ENCODE data around the gene XKR7.
"Not testable (repeated sequence)": the region's sequence is repeated elsewhere in the genome, so short reads cannot be mapped to it uniquely, and the experiment has no call there.

XKR7 gene

DNA sequence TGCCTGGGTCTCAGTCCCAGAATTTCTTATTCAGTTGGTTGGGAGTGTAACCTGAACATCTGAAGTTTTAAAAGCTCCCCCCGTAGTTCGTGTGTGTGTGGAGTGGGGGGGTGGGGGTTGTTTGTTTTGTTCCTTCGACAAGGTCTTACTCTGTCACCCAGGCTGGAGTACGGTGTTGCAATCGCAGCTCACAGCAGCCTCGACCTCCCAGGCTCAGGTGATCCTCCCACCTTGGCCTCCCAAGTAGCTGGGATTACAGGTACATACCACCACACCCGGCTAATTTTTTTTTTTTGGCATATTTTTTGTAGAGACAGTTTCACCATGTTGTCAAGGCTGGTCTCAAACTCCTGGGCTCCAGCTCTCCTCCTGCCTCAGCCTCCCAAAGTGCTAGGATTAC, 45.4 kb downstream of the XKR7 start:
- DNase-seq (ENCODE audit: low read depth): no peak

DNA sequence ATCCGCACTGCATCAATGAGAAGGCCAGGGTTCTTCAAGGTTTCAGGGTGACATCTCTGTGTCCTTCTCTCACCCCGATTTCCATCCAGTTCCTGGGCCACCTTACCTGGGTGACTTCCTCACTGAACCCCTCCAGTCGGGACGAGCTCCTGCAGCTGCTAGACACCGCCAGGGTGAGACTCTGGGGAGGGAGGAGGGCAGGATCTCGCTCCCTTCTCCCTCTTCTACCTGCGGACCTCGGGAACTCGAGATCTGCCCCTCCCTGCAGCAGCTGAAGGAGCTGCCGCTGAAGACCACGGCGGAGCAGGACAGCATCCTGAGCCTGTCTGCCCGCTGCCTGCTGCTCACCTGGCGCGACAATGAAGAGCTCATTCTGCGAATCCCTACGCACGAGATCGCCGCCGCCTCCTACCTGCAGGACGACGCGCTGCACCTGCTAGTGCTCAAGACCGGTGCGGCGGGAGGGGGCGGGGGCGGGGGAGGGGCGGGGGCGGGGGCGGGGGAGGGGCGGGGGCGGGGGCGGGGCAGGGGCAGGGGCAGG, 49.8 kb downstream of the XKR7 start:
- no peak for DNase-seq (ENCODE audit: low read depth)

DNA sequence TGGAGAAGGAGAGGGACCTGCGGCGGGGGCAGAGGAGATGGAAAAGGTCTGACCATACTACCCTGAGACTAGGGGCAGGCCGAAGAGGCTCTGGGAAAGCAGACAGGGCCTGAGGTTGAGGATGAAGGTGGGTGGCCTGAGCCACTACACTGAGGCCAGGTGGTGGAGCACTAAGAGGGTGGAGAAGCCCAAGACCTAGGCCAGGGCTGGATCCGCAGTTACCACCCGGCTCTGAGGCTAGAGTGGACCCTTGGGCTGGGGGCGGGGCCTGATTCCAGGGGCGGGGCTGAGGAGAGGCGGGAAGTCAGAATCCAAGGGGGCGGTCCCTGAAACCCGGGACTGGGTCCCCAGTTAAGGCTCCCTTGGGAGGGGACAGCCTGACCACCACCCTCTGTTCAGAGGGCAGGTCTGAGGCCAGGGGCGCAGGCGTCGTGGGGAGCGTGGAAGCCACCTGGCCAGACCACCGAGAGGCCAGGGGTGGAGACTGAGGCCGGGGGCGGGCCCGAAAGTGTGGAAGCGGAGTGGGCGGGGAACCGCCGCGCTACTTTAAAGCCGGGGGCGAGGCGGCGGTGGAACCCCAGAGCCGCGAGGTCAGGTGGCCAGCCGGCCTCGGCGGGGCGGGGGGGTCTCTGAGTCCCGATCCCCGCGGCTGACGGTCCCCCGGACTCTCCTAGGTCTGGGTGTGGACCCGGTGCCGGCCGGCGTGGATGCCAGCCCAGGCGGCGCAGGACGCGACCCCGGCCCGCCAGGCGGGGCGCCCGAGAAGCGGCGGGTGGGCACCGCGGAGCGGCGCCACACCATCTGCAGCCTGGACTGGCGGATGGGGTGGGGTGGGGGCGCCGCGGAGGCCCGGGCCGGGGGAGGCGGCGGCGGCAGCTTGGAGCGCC, 50.6 kb downstream of the XKR7 start:
- no peak for DNase-seq (ENCODE audit: low read depth)

DNA sequence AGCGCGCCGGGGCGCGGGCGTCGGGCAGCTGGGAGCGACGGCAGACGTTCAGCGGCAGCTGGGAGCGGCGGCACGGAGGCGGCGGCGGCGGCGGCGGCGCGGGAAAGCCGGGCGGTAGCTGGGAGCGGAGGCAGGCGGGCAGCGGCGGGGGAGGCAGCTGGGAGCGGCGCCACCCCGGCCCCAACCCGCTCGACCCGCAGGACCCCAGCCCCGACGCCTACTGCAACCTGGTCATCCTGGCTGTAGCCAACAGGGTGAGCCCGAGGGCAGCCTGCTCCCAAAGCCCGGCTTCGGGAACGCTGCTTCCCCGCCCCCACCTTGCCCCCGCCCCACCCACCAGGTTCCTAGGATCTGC, 51.2 kb downstream of the XKR7 start:
- no peak for DNase-seq (ENCODE audit: low read depth)

DNA sequence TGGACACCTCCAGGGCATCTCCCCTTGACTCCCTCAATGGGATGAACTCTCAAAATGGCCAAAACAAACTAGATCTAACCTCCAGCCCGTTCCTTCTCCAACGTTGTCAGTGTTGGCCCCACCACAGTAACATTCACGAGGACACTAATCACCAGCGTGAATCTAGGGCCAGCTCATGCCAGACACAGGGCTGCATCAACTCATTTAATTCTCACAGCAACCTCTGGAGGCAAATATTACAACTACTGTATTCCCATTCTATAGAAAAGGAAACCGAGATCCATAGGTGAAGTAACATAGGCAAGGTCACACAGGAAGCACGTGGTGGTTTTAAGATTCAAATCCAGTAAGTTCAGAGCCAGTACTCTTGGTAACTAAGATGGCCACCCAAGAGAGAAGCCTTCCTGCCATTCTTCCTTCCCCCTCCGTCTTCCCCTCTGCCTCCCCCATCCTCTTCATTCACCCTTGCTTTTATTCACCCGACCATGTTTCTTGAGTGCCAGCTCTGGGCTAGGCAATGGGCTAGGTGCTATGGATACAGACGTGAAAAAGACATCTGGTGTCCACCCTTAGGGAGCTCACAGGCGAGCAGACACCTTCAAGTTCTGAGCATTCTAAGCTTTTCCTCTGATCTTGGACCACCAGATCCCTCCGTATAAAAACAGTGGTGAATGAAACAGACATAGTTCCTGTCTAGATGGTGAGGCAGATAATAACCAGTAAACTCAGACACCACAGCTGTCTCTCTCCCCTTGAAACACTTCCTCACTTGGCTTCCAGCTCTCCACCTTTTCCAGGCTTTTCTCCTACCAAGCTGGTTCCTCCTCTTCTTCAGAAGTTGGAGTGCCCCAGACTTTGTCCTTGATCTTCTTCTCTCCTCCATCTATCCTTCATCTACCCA, 51.9 kb downstream of the XKR7 start:
- DNase-seq (ENCODE audit: low read depth): no peak

DNA sequence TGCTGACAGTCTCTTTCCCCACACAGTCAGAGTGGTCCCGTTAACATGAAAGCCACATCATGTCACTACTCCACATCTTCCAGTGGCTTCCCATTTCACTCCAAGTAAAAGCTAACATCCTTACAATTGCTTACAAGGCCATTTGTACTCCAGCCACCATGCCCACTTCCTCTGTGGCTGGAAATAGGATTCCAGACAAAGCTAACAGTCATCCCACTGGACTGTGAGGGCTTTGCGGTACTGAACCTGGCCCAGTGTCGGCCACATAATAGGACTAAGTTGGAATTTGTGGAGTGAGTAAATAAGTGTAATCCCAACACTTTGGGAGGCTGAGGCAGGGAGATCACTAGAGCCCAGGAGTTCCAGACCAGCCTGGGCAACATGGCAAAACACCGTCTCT, 53.1 kb downstream of the XKR7 start:
- no peak for DNase-seq (ENCODE audit: low read depth)

DNA sequence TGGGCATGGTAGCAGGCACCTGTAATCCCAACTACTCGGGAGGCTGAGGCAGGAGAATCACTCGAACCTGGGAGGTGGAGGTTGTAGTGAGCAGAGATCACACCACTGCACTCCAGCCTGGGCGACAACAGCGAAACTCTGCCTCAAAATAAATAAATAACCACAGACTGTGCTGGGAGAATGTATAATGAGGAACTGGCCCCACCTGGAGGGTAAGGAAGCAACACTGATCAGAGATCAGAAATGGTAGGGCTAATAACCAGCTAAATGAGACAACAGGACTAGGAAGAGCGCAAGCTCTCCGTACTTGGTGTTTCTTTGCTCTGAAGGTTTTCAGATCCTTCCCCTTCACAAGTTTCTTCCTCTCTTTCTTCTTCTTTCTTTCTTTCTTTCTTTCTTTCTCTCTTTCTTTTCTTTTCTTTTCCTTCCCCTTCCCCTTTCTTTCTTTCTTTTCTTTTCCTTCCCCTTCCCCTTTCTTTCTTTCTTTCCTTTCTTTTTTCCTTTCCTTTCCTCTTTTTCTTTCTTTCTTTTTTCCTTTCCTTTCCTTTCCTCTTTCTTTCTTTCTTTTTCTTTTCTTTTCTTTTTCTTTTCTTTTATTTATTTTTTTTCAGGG, 56.8 kb downstream of the XKR7 start:
- no peak for DNase-seq (ENCODE audit: low read depth)

DNA sequence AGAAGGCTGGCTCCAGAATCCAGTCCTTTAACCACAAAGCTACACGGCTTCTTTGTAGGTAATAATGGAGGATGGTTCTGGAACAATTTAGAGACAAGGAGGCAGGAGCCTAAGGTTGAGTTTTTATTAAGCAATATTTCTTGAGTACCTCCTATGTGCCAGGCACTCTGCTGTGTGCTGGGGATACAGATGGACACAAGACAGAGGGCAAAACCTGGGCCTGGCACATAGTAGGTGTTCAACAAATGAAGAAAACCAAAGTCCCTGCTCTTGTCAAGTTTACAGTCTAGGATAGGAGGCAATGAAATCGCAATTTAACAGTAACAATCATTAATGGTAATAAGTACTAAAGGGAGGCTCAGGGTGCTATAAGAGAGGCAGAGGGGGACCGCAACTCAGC, 59.7 kb downstream of the XKR7 start:
- no peak for DNase-seq (ENCODE audit: low read depth)

DNA sequence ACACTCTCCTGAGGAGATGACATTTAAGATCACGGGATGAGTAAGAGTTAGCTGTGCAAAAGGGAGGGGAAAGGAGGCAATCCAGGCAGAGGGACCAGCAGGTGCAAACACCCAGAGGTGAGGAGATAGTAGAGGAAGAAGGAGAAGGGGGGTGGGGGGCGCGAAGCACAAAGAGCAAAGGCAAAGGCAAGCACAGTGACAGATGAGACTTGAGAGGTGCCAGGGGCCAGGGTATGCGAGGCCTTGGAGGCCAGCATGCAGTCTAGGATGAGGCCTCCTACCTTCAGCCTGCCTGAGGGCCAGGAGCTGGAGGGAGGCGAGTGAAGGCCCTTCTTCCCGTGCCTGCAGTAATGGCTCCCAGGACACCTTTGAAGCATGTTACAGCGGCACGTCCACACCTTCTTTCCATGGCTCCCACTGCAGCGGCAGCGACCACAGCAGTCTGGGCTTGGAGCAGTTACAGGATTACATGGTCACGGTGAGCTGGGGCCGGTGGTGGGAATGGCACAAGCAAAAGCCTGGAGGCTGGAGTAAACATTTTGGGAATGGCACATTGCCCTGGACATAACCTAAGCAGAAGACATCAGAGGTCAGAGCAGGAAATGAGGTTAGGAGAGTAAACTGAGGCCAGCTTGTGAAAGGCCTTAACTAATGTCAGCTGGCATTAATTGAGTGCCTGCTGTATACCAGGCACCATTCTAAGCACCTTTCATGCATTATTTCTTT, 60.9 kb downstream of the XKR7 start:
- no peak for DNase-seq (ENCODE audit: low read depth)

DNA sequence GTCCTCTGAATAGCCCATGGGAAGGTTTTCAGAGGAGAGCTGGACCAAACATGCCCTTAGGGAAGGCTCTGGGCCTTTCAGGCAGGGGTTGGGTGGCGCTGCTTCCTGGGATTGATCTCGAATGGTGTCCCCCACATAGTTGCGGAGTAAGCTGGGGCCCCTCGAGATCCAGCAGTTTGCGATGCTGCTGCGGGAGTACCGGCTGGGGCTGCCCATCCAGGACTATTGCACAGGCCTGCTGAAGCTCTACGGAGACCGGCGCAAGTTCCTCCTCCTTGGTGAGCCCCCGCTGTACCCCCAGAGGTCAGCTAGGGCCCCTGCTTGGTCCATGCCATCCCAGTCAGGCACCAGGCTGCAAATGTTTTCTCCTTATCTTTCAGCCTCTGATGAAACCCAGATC, 61.6 kb downstream of the XKR7 start:
- DNase-seq (ENCODE audit: low read depth): no peak

DNA sequence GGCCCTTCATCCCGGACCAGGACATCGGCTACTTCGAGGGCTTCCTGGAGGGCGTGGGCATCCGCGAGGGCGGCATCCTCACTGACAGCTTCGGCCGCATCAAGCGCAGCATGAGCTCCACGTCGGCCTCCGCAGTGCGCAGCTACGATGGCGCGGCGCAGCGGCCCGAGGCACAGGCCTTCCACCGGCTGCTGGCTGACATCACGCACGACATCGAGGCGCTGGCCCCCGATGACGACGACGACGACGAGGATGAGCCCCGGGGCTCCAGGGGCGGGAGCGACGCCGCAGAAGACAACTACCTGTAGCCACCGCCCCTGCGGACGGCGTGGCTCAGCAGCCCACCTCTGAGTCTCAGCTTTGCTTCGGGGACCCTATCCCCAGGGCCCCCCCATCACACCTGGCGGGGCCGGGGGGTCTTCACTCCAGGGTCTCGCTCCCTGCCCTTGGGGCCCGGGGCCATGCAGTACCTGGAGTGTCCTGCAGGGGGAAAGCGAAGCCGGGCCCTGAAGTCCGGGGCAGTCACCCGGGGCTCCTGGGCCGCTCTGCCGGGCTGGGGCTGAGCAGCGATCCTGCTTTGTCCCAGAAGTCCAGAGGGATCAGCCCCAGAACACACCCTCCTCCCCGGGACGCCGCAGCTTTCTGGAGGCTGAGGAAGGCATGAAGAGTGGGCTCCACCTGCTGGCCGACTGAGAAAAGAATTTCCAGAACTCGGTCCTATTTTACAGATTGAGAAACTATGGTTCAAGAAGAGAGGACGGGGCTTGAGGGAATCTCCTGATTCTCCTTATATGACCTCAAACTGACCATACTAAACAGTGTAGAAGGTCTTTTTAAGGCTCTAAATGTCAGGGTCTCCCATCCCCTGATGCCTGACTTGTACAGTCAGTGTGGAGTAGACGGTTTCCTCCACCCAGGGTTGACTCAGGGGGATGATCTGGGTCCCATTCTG, 63.3 kb downstream of the XKR7 start:
- peak; percentile 65 for DNase-seq (ENCODE audit: low read depth)

DNA sequence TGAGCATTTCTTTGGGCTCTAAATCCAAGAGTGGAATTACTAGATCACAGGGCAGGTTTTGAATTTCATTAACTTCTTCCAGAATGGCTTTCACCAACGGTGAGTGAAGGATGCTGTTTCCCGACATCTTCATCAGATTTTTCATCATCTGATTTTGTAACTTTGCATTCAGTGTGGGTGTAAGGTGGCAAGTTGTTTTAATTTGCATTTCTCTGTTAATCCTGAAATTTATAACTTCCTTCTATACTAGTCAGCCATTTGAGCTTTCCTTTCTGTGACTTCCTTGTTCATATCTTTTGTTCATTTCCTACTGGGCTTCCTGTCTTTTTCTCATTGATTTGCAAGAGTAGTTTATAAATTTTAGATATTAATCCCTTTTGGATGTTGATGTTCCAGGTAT, 65.4 kb downstream of the XKR7 start:
- no peak for DNase-seq (ENCODE audit: low read depth)

DNA sequence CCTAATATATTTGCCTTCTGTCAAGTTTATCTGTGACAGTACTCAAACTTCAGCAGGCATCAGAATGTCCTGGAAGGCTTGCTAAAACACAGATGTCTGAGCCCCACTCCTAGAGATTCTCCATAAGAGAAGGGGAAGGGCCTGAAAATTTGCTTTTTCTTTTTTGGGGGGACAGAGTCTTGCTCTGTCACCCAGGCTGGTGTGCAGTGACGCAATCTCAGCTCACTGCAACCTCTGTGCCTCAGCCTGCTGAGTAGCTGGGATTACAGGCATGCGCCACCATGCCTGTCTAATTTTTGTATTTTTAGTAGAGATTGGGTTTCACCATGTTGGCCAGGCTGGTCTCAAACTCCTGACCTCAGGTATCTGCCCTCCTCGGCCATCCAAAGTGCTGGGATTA, 65.8 kb downstream of the XKR7 start:
- not testable (repeated sequence) for DNase-seq (ENCODE audit: low read depth)

DNA sequence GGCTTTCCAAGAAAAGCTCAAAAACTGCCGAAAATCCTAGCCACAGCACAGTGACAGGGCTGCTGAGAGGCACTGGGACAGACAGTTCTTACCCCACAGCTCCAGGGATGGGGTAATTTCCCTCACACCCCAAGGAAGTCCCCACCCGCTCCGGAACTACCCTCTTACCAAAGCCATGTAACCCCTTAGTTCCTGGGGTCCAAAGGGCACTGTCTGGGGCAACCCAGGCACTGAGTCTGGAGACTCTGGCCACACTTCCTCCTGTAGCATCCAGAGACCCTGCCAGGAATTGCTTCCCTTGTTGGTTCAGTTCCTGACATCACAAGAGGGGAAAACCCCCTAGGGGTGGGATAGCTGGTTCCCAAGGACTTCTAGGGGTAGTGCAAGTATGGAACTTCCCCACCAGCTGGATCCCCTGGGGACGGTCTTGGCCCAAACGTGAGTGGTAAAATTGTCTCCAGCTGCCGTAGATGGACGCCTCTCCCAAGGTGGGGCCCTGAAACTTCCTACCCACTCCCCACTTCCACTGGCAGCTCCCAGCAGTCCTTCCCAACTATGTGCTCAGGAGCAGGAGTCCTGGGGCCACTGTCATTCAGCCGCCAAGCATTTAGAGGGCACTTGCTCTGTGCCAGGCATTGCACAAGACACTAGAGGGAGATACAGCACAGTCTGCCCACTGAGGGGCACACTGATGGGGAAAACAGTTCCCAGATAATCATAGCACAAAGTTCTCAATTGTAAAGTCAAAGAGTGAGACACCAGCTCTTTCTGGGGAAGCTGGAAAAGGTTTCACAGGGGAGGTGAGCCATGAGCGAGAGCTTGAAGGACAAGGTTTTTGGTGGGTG, 66.9 kb downstream of the XKR7 start:
- no peak for DNase-seq (ENCODE audit: low read depth)

DNA sequence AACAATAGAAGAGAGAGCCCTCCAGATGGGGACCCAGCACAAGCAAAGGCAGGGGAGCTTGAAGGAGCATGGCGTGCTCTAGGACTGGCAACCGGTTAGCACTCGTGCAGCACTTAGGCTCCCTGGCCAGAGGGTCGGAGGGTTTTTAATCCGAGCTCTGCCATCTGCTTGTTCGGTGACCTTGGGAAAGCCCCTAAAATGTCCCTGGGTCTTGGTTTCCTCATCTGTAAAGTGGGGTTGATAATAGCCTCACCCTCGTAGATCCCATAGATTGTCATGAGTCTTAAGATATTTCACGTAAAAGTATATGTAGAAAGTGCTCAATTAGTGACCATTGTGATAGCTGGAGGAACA, 67.5 kb downstream of the XKR7 start:
- DNase-seq (ENCODE audit: low read depth): no peak

DNA sequence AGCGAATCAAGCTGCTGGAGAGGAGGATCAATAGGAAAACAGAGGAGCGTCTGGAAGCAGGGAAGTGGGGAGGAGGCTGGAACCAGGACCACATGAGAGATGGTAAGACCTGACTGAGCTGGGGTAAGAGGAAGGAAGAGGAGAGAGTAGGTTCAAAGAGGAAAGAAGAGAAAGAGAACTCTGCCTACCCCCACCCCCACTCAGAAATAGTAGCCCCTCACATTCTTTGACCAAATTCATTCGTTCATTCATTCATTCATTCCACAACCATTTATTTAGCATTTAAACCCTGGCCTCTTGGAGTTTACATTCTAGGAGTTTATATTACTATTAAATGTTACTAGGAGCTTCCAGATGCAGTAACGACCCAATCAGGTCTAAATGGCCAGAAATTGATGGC, 68.3 kb downstream of the XKR7 start:
- no peak for DNase-seq (ENCODE audit: low read depth)

DNA sequence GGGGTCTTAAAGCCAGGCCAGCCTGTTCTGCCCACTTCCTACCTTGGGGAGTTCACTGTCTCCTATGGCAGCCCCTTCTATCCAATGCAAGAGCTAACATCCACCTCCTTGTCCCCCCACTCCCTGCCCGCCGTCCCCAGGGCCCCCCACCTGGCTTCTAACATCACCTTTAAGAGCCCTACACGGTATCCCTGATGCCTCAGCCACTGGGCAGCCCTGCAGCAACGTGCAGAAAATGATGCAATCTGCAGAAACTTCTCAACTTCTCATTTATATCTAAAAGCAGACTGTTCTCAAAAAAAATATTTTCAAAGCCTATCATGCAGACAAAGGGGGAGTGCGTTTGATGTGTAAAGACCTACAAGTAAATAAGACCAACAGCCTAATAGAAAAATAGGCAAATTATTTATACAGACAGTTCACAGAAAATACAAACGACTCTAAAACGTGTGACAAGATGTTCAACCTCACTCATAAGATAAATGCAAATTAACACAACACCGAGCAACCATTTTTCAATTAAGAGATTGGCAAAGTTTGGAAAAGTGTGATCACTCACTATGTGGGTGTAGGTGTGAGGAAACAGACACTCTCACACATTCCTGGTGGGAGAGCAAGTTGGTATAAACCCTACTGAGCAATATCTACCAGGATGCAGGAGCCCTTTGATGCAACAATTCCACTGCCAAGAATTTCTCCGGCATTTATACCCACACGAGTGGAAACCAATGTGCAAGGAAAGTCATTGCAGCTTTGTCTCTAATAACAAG, 69.0 kb downstream of the XKR7 start:
- DNase-seq (ENCODE audit: low read depth): no peak

DNA sequence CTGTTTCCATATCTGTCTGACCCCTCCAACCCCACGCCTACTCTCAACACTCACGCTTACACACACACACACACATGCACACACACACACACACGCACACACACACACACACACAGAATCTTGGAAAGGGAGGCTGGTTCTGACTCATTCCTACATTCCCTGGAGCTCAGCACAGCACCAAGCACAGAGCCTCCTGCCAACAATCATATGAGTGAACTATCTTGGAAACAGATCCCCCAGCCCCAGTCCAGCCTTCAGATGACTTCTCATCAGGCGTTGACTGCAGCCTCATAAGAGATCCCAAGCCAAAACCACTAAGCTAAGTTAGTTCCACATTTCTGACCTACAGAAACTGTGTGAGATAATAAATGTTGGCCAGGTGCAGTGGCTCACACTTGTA, 70.0 kb downstream of the XKR7 start:
- DNase-seq (ENCODE audit: low read depth): no peak
